SHP77 (cell line): ENCODE data around the gene IFT88.

Experiments used
- DNase-seq, 2 experiments: peaks; one replicate each; lab custom pipeline; 2025; lab: John Stamatoyannopoulos, UW

Gene IFT88

GRCh38 chr13:20686863-20687579 lies 120.1 kb downstream of the IFT88 start:
- no peak for DNase-seq

GRCh38 chr13:20689291-20689690 lies 122.3 kb downstream of the IFT88 start:
- no peak for DNase-seq

GRCh38 chr13:20691616-20692015 lies 124.7 kb downstream of the IFT88 start:
- DNase-seq, result no peak

- no peak for DNase-seq
Measured at GRCh38 chr13:20696073-20696472, 129.1 kb downstream of the IFT88 start.

- DNase-seq, result no peak
Measured at GRCh38 chr13:20699715-20700114, 132.8 kb downstream of the IFT88 start.

GRCh38 chr13:20700288-20700687 lies 133.3 kb downstream of the IFT88 start:
- DNase-seq, result no peak

- no peak for DNase-seq
Measured at GRCh38 chr13:20701461-20701860, 134.5 kb downstream of the IFT88 start.

GRCh38 chr13:20702530-20702914 lies 135.6 kb downstream of the IFT88 start:
- no peak for DNase-seq

GRCh38 chr13:20702915-20703779 lies 136.2 kb downstream of the IFT88 start, which contains the start of gene IL17D:
Gene IL17D, plus strand, starts transcription at chr13:20703699. Its CDS starts 303 bp downstream, at chr13:20704002.
- no peak for DNase-seq

GRCh38 chr13:20703780-20704458 lies 137.0 kb downstream of the IFT88 start:
- DNase-seq, result peak; percentile 50 to 72

GRCh38 chr13:20704459-20705069 lies 137.6 kb downstream of the IFT88 start:
- no peak for DNase-seq

- no peak for DNase-seq
Measured at GRCh38 chr13:20706661-20707060, 139.7 kb downstream of the IFT88 start.

- no peak for DNase-seq
Measured at GRCh38 chr13:20708216-20708615, 141.3 kb downstream of the IFT88 start.

- no peak for DNase-seq
Measured at GRCh38 chr13:20709369-20709768, 142.4 kb downstream of the IFT88 start.

- no peak for DNase-seq
Measured at GRCh38 chr13:20709782-20710181, 142.8 kb downstream of the IFT88 start.

GRCh38 chr13:20711301-20712044 lies 144.5 kb downstream of the IFT88 start:
- peak in 1 of 2 experiments; percentile 12 for DNase-seq

- DNase-seq, result no peak
Measured at GRCh38 chr13:20713014-20713376, 146.0 kb downstream of the IFT88 start.

- DNase-seq, result no peak
Measured at GRCh38 chr13:20713751-20714150, 146.8 kb downstream of the IFT88 start.

GRCh38 chr13:20714161-20714560 lies 147.2 kb downstream of the IFT88 start:
- DNase-seq, result no peak

GRCh38 chr13:20714563-20715329 lies 147.8 kb downstream of the IFT88 start:
- no peak for DNase-seq

- DNase-seq, result no peak
Measured at GRCh38 chr13:20715330-20715712, 148.4 kb downstream of the IFT88 start.
